SU-DHL-6 (cell line): ENCODE measurements around the gene TSPAN10.

Source experiments
- CTCF ChIP-seq: fragments of 200-600 bp; sonication (generic); IDR thresholded peaks from one replicate; pipeline ENCODE4 v1.5.1; 2017; ENCODE audit warnings: antibody characterized with exemption, mild to moderate bottlenecking, low read length, moderate library complexity; ENCODE audit not compliant: insufficient read depth, poor library complexity, severe bottlenecking
- EZH2phosphoT487 ChIP-seq: fragments of 200-600 bp; sonication (generic), shearing (Covaris generic); conservative IDR thresholded peaks from 2 replicates; pipeline ENCODE4 v1.6.1; 2018; ENCODE audit warnings: mild to moderate bottlenecking, antibody characterized with exemption, low read length, moderate library complexity, mixed read lengths

- TF ChIP-seq CTCF: no peak
- no peak for TF ChIP-seq EZH2phosphoT487
Observed at GRCh38 chr17:81656835-81657234, 19.8 kb downstream of the TSPAN10 start.
